OCI-LY7 (cell line): Measurements from ENCODE around the gene LRP8.

Experiments used
- CTCF ChIP-seq: fragments of 200-600 bp; sonication (generic); conservative IDR thresholded peaks from 2 replicates; pipeline ENCODE4 v1.5.1; 2014; ENCODE audit warnings: mild to moderate bottlenecking, antibody characterized with exemption, low read length, moderate library complexity, mixed read lengths
- EZH2phosphoT487 ChIP-seq: fragments of 200-600 bp; sonication (generic); IDR thresholded peaks from 2 replicates; pipeline ENCODE4 v1.6.1; 2018; ENCODE audit warnings: low read depth, borderline replicate concordance, mild to moderate bottlenecking, mixed run types, antibody characterized with exemption, low read length, moderate library complexity, mixed read lengths

GRCh38 chr1:53288002-53288789, 39.7 kb downstream of the LRP8 start:
- no peak for TF ChIP-seq CTCF
- TF ChIP-seq EZH2phosphoT487: no peak
